Activated CD4-positive, alpha-beta memory T cell treated with anti-CD3 and anti-CD28 coated beads for 36 hours (primary cell): ENCODE results near the gene DENND1B. TPM values are rescaled to one million over a fixed set of nuclear protein-coding genes. Genes with fewer than 3 reads are reported as not detected.

ENCODE experiments used
- CTCF ChIA-PET: fragments of 350-600 bp; sonication (Branson Sonifier 250); formaldehyde crosslinking; loops from one replicate; lab custom pipeline; 2021; ENCODE audit warnings: antibody characterized with exemption, inconsistent platforms; lab: Charles Lee
- POLR2A ChIA-PET: fragments of 350-600 bp; sonication (Branson Sonifier 250); formaldehyde crosslinking; loops from one replicate; lab custom pipeline; 2021; ENCODE audit warnings: antibody characterized with exemption; lab: Charles Lee
- DNase-seq: peaks from one replicate; pipeline ENCODE4 v3.0.0-alpha.2; 2020
- H3K27ac Mint-ChIP-seq: one replicate; pipeline ENCODE4 v1.8.0; 2021; ENCODE audit warnings: mixed read lengths
- H3K27me3 Mint-ChIP-seq: one replicate; pipeline ENCODE4 v1.8.0; 2021; ENCODE audit warnings: mixed read lengths
- H3K36me3 Mint-ChIP-seq: one replicate; pipeline ENCODE4 v1.8.0; 2021; ENCODE audit warnings: mixed read lengths
- H3K4me1 Mint-ChIP-seq: one replicate; pipeline ENCODE4 v1.8.0; 2021; ENCODE audit warnings: low read depth, mixed read lengths
- H3K4me3 Mint-ChIP-seq: one replicate; pipeline ENCODE4 v1.8.0; 2021; ENCODE audit warnings: mild to moderate bottlenecking, mixed read lengths
- H3K9me3 Mint-ChIP-seq: one replicate; pipeline ENCODE4 v1.8.0; 2021; ENCODE audit warnings: mixed read lengths
- intact Hi-C: fragments of 100-400 bp; cut with micrococcal nuclease; formaldehyde crosslinking; loops from one replicate; pipeline ENCODE4 v1.15.1; 2023
- total RNA-seq, 2 experiments: library from RNA; stranded (reverse); gene quantifications; one replicate each; pipeline ENCODE4 v1.2.3, GENCODE V29; 2021

Gene DENND1B
- total RNA-seq, 2 experiments from 2014 or later: 12.5 to 15.6 TPM

DNA sequence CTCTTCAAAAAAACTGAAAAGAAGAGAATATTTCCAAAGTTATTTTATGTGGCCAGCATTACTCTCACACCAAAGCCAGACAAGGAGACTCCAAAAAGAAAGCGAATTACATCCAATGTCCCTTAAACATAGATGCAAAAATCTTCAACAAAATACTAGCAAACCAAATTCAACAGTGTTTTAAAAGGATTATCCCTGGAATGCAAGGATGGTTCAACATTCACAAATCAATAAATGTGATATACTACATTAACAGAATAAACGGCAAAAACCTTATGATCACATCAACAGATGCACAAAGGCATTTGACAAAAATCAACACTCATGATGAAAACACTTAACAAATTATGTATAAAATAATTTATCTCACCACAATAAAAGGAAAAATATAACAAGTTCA is 207.8 kb downstream of the DENND1B start:
- H3K36me3 Mint-ChIP-seq: peaks cover 53% of the 10 kb centered on the region
- intact Hi-C loops: no loop called here
- no peak overlapping the region for H3K4me3 Mint-ChIP-seq
- no peaks in the 10 kb centered on the region for H3K27me3 Mint-ChIP-seq
- ChIA-PET POLR2A (no interaction called here), CTCF (no interaction called here)
- H3K9me3 Mint-ChIP-seq: peaks cover 34% of the 10 kb centered on the region
- no peak for DNase-seq
- no peaks in the 10 kb centered on the region for H3K4me1 Mint-ChIP-seq
- no peak overlapping the region for H3K27ac Mint-ChIP-seq

DNA sequence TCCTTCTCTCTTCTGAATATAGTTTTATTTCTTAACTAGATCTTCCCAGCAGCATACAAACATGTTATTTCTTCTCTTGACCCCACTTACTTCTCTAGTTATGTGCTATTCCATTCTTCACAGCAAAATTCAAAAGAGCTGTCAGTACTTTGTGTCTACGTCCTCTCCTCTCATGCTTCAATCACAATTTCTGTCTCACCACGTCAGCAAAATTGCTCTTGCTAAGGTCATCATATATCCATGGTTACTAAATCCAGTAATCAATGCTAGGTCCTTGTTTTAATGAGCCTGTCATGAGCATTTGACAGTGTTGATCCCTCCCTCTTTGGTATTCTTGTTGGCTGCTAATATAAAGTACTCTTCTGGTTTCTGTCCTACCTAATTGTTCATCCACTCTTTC is 214.2 kb downstream of the DENND1B start:
- peaks cover 7% of the 10 kb centered on the region for H3K36me3 Mint-ChIP-seq
- intact Hi-C loops: no loop called here
- CTCF ChIA-PET: no interaction called here

DNA sequence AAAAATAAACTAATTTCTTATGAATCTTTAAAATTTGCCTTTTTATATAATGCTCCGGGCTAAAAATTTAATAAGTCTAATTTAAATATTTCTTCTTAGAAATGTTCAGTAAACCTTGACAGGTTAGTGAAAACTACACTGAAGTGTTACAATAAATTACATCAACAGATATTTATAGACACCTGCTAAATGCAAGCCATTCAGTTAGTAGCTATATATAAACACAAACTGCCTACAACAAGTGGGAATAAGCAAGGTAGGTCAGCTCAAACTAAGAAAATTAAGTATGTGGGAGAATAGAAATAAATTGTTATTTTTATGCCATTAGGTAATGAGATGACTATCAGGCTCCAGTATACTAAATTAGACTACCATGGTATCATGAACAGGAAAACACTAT is 215.6 kb downstream of the DENND1B start:
- H3K9me3 Mint-ChIP-seq: no peaks in the 10 kb centered on the region
- ChIA-PET CTCF (interaction anchor here (0.5 kb wide), 1 partner anchor 88 kb away, joined by 3 read pairs; no protein-coding TSS in a partner anchor), POLR2A (no interaction called here)
- intact Hi-C loops: no loop called here
- no peak overlapping the region for H3K27ac Mint-ChIP-seq
- no peak overlapping the region for H3K4me3 Mint-ChIP-seq
- H3K36me3 Mint-ChIP-seq: peaks cover 7% of the 10 kb centered on the region
- no peaks in the 10 kb centered on the region for H3K27me3 Mint-ChIP-seq
- no peak for DNase-seq
- no peaks in the 10 kb centered on the region for H3K4me1 Mint-ChIP-seq

More for the DNA sequence above, 214.2 kb downstream of the DENND1B start:
- no peak overlapping the region for H3K4me3 Mint-ChIP-seq
- no peak overlapping the region for H3K27ac Mint-ChIP-seq
- no peaks in the 10 kb centered on the region for H3K9me3 Mint-ChIP-seq
- H3K4me1 Mint-ChIP-seq: no peaks in the 10 kb centered on the region
- no peak for DNase-seq
- POLR2A ChIA-PET: no interaction called here
- H3K27me3 Mint-ChIP-seq: no peaks in the 10 kb centered on the region

DNA sequence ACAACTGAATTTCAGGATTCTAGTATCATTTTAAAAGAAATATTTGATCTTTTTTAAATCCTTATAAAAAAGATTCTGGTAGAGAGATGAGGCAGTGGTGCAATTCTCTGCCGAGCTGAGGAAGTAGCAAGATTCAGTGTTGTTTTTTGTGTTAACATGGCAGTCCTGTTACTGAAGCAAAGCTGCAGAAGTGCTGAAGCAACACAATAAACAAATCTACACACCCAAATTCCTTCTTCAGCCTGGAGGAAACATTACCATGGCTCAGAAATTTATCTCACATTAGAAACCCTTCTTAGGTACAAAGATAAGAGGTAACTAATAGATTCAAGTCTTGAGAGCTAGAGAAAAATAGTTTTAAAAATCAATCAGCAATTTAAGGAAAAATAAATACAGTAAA is 216.0 kb downstream of the DENND1B start:
- Mint-ChIP-seq H3K27me3 (no peaks in the 10 kb centered on the region), H3K9me3 (no peaks in the 10 kb centered on the region), H3K36me3 (peaks cover 7% of the 10 kb centered on the region), H3K27ac (no peak overlapping the region), H3K4me3 (no peak overlapping the region), H3K4me1 (no peaks in the 10 kb centered on the region)
- intact Hi-C loops: no loop called here
- DNase-seq: no peak
- CTCF ChIA-PET: no interaction called here
- POLR2A ChIA-PET: no interaction called here

DNA sequence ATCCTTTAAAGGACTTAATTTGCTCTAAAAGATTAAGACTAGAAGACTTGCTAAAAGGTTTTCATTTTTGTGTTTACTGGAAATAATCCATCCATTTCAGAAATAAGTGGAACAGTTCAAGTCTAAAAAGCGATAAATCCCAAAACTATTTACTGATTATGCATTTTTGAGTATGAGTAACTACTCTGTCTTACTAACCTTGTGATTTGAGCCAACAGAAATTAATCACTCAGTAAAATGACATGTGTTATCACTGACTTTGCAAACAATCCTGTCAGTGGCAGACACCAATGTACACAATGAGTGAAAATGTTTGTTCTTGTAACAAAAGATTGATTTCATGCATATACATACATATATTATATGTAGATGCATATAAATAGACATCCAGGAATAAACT is 218.0 kb downstream of the DENND1B start:
- intact Hi-C loops: no loop called here
- Mint-ChIP-seq H3K36me3 (no peaks in the 10 kb centered on the region), H3K4me1 (no peaks in the 10 kb centered on the region), H3K27me3 (no peaks in the 10 kb centered on the region), H3K27ac (no peak overlapping the region), H3K4me3 (no peak overlapping the region), H3K9me3 (no peaks in the 10 kb centered on the region)
- ChIA-PET POLR2A (no interaction called here), CTCF (interaction anchor here (1.0 kb wide), 1 partner anchor 36 kb away, joined by 3 read pairs; no protein-coding TSS in a partner anchor)
- no peak for DNase-seq

DNA sequence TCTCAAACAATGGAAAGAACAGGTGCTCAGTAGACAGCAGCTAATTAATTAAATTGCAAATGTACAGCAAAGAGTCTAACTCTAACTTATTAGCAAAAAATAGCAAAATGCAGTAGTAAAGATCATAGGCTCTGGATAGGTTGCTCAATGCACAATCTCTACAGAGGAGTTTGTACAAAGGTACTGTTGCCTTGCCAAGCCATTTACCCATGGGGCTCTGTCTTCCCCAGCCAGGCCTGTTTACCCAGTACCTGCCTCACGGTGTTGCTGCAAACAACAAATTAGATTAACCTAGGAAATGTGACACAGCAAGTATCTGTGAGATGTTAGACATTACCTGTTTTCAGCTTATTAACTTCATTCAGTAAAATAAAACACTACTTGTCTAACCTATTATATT is 222.0 kb downstream of the DENND1B start:
- H3K4me3 Mint-ChIP-seq: no peak overlapping the region
- intact Hi-C loops: no loop called here
- H3K4me1 Mint-ChIP-seq: no peaks in the 10 kb centered on the region
- POLR2A ChIA-PET: no interaction called here
- DNase-seq: no peak
- no peak overlapping the region for H3K27ac Mint-ChIP-seq
- H3K9me3 Mint-ChIP-seq: no peaks in the 10 kb centered on the region
- H3K27me3 Mint-ChIP-seq: no peaks in the 10 kb centered on the region
- CTCF ChIA-PET: no interaction called here
- H3K36me3 Mint-ChIP-seq: peaks cover 3% of the 10 kb centered on the region

DNA sequence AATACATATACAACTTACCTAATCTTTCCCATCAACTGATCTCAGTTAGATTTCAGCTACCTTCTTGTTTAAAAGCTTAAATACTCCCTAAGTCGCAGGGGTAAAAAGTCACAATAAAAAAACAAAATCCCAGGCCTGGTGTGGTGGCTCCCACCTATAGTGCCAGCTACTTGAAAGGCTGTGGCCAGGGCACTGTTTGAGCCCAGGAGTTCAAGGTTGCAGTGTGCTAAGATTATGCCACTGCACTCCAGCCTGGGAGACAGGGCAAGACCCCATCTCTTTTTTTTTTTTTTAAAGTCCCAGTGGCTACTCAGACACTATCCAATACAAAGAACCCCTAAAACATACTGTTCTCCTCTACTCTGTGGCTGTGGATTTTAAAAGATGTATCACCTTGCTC is 228.3 kb downstream of the DENND1B start:
- ChIA-PET CTCF (interaction anchor here (1.5 kb wide), 1 partner anchor 322 kb away, joined by 4 read pairs; no protein-coding TSS in a partner anchor), POLR2A (no interaction called here)
- intact Hi-C loops: no loop called here
- DNase-seq: no peak
- Mint-ChIP-seq H3K27ac (no peak overlapping the region), H3K4me3 (no peak overlapping the region), H3K36me3 (peaks cover 6% of the 10 kb centered on the region), H3K27me3 (no peaks in the 10 kb centered on the region), H3K9me3 (no peaks in the 10 kb centered on the region), H3K4me1 (no peaks in the 10 kb centered on the region)

DNA sequence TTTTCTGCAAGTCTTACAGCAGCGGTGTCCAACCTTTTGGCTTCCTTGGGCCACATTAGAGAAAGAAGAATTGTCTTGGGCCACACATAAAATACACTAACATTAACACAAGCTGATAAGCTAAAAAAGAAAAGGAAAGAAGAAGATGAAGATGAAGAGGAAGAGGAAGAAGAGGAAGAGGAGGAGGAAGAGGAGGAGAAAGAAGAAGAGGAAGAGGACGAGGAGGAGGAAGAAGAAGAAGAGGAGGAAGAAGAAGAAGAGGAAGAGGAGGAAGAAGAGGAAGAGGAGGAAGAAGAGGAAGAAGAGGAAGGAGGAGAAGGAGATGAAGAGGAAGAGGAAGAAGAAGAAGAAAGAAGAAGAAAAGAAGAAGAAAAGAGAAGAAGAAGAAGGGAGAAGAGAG is 230.7 kb downstream of the DENND1B start:
- ChIA-PET POLR2A (no interaction called here), CTCF (no interaction called here)
- no peak overlapping the region for H3K4me3 Mint-ChIP-seq
- intact Hi-C loops: no loop called here
- no peaks in the 10 kb centered on the region for H3K27me3 Mint-ChIP-seq
- H3K36me3 Mint-ChIP-seq: peaks cover 4% of the 10 kb centered on the region
- DNase-seq: no peak
- H3K9me3 Mint-ChIP-seq: no peaks in the 10 kb centered on the region
- no peaks in the 10 kb centered on the region for H3K4me1 Mint-ChIP-seq
- H3K27ac Mint-ChIP-seq: no peak overlapping the region

DNA sequence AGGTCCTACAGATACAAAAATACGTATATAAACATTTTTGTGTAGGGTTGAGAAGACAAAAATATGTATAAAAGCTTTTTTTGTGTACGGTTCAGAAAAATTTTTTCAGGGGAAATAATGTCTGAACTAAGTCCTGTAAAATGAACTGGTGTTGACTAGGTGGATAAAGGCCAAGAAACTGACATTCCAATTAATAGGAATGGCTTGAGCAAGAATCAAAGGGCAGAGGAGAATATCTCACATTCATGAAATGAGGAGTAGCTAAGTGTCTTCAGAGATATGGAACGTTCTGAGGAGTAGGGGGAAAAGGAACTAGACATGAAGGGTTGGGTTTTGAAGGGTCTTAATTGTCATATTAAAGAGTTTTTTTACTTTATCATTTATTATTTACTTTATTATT is 231.2 kb downstream of the DENND1B start:
- Mint-ChIP-seq H3K27me3 (no peaks in the 10 kb centered on the region), H3K4me1 (no peaks in the 10 kb centered on the region), H3K4me3 (no peak overlapping the region), H3K27ac (no peak overlapping the region), H3K36me3 (peaks cover 4% of the 10 kb centered on the region), H3K9me3 (no peaks in the 10 kb centered on the region)
- DNase-seq: no peak
- ChIA-PET POLR2A (no interaction called here), CTCF (no interaction called here)
- intact Hi-C loops: no loop called here

DNA sequence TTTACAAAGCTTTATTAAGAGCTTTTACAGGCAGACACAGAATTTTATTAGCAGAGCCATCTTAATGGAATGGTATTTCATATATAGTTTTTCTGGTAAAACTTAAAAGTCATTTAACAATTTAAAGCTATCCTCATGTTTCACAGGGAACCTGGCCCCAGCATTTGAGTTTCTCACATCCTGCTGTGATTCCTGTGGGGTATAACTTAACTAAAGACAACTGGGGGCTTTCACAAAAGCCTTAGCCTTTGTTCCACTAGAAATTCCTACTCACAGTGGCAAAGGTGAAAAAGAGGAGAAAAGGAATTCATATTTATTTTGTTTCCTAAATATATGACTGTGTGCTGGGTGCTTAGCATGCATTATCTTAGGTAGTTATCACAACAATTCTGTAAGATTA is 233.9 kb downstream of the DENND1B start:
- DNase-seq: no peak
- intact Hi-C loops: no loop called here
- ChIA-PET POLR2A (no interaction called here), CTCF (no interaction called here)
- Mint-ChIP-seq H3K4me1 (no peaks in the 10 kb centered on the region), H3K27ac (no peak overlapping the region), H3K9me3 (no peaks in the 10 kb centered on the region), H3K4me3 (no peak overlapping the region), H3K27me3 (no peaks in the 10 kb centered on the region), H3K36me3 (peaks cover 4% of the 10 kb centered on the region)

DNA sequence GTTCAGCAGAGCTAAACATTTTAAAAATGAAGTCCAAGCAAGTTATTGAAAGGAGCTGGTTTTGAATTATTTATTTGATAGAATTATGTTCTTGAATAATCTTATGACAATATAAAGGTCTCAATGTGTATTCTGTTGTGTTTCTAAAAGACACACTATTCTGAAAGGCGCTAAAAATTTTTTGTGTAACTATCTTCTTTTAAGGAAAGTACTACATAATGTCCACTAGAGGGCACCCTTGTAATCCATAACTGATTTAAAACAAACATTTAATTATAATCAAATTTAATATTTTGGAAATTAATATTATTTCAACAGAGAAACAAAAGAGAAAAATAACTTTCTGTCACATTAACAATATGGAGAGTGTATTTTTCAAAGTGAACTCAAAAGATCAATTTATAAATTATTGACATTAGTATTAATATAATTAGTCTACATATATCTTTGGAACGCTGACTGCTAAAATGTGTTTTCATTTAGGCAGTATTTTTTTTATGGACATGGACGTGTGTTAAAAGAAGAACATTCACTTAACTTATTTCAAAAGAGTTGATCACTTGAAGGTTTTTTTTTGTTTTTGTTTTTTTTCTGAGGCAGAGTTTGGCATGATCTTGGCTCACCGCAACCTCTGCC is 248.4 kb downstream of the DENND1B start:
- CTCF ChIA-PET: interaction anchor here (0.6 to 3.6 kb wide), 18 partner anchors 8 to 839 kb away, joined by 3 to 29 read pairs (median 4); no protein-coding TSS in a partner anchor
- H3K27me3 Mint-ChIP-seq: no peaks in the 10 kb centered on the region
- intact Hi-C loops: loop anchor here (1.0 to 10.0 kb wide), 2 partner anchors 342 to 628 kb away; partner anchors contain the start of gene NEK7
- no peak for DNase-seq
- no peaks in the 10 kb centered on the region for H3K9me3 Mint-ChIP-seq
- POLR2A ChIA-PET: interaction anchor here (0.6 kb wide), 1 partner anchor 41 kb away, joined by 3 read pairs; no protein-coding TSS in a partner anchor
- no peaks in the 10 kb centered on the region for H3K36me3 Mint-ChIP-seq
- no peaks in the 10 kb centered on the region for H3K4me1 Mint-ChIP-seq
- H3K4me3 Mint-ChIP-seq: no peak overlapping the region
- H3K27ac Mint-ChIP-seq: no peak overlapping the region

DNA sequence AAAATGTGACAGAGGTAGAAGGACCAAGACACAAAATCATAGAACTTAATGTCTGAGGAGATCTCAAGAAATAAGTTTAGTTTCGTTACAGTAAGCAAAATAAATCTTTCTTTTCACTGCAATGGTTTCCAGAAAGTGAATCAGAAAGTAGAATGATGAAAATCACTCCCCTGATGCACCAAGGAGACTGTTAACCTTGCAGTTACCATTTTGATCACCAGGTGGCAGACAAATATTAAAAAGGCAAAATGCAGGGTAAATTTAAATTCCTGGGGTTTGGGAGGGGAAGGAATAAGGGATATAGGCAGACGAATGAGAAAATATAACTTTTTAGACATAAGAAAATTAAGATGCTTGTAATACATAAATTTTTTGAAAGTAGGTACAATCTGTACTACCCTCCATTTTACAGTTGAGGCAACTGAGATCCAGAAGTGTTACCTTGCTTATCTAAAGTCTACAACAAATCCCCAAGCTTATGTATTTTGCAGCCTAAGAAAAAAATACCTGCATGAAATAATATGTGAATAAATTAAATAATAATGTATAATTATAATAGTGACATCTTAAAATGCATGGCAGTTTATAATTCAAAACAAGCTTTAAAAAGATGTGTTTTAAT is 254.1 kb downstream of the DENND1B start:
- Mint-ChIP-seq H3K4me1 (peaks cover 6% of the 10 kb centered on the region), H3K27ac (no peak overlapping the region), H3K4me3 (no peak overlapping the region), H3K27me3 (no peaks in the 10 kb centered on the region), H3K36me3 (peaks cover 1% of the 10 kb centered on the region), H3K9me3 (no peaks in the 10 kb centered on the region)
- CTCF ChIA-PET: interaction anchor here (0.6 to 2.8 kb wide), 16 partner anchors 9 to 945 kb away, joined by 3 to 46 read pairs (median 3); no protein-coding TSS in a partner anchor
- intact Hi-C loops: loop anchor here (1.0 to 10.0 kb wide), 8 partner anchors 96 to 944 kb away; partner anchors contain the start of gene NEK7
- POLR2A ChIA-PET: no interaction called here
- no peak for DNase-seq
